AG08395 (cell line): ENCODE results near the gene TCF4.

Source experiments
- DNase-seq: peaks from one replicate; pipeline ENCODE4 v3.0.0; 2012; ENCODE audit warnings: mixed read lengths, low spot score

TCF4 gene

DNA sequence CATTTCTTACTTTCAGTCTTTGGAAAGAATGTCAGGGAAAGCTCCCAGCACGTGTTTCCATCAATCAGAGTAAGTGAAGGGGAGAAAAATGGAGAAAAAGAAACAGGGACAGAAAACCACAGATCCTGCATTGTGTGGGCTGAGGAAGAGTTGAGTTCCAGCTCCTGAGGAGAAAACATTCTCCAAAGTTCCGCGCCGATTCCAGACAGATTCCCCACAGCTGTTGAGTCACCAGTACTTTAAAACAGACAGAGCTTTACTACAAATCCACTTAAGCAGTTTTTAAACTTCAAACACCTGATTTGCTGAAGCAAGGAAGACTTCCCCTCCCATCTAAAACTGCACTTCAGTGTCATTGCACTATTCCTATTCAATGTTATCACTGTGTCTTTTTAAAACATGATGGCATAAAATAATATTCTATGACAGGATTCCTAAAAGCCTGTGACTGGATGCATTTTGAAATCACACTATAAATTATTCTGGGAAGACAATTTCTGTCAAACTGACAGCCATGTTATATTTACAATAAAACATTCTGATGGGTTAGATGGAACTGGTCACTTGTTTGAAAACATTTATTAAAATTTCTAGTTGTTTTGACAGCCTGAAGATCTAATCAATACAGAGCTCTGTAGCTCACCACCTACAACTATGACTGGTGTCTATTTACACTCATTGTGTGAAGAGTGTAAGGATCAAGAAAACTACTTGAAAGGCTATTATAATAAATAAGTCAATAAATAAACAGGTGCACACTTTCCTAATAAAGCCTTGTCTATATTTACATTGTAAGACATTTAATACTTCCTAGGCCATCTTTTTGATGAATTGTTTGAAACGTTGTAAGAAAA lies 40.9 kb downstream of the TCF4 start:
- peak; percentile 58 for DNase-seq

DNA sequence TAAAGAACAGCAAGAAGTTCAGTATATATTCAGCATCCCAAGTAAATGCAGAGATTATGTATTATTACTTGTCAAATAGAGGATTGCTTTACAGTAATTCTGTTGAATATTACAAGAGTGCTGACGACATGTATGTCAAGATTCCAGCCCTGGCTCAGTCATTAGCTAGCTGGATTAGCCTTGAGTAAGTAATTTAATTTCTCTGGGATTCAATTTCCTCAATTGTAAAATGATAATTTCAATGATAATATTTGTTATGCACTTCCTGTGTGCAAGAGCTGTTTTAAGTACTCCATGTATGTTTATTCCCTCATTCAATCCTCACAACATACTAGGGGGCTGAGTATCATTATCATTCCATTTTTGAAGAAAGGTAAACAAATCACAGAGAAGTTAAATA lies 44.0 kb downstream of the TCF4 start:
- no peak for DNase-seq

DNA sequence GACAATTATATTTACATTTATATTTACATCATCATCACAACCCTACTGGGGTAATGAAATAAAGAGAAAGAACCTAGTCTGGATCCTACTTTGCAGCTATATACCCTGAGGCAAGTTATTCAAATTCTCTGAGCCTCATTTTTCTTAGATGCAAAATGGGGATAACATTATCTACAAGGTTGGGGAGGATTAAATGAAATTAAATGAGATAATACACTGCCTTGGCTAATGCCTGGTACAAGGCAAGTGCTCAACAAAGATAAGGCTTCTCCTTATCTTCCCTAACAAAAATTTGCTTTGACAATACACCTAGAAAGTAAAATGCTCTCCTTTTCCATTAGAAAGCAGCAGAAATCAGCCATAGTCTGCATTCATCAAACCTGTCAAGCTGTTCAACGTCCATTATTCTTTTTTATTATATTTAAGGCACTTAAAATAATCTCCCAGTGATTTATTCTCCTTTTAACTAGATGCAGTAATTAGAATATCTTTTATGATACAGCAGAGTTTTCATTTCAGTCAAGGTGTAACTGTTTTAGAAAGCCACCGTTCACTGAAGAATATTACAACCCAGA lies 44.8 kb downstream of the TCF4 start:
- DNase-seq = no peak

DNA sequence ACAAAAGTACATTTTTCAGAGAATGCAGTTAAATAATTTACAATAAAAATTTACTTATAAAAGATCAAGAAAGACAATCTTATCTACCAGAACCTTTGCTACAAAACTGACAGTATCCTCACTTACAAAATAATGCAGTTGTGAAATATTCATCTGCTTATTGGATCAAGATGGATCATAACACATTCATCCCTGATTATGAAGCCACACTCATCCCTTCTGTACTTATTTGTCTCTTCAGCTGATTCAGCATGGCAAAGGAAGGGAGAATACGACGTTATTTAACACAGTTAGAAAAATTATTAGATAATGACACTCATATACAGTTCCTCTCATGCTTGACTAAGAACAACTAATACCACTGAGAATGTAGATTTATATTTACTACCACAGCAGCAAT lies 46.4 kb downstream of the TCF4 start:
- no peak for DNase-seq

DNA sequence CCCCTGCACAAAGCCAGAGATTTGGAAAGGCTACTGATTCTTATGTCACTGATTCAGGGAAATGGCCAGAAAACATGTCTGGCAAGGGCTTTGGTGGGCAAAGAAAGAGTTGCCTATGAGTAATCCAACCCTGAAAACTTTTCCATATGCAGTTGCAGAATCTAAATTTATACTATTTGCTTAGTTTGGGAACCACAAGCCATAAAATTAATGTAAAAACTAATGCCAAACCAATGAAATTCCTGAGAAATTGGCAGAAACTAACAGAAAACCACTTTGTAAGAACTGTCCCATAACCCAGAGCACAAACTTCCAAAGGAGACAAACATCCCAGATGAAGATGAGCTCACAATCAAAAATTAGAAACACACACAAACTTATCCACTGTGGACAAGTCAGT lies 48.8 kb downstream of the TCF4 start:
- DNase-seq = peak; percentile 45

DNA sequence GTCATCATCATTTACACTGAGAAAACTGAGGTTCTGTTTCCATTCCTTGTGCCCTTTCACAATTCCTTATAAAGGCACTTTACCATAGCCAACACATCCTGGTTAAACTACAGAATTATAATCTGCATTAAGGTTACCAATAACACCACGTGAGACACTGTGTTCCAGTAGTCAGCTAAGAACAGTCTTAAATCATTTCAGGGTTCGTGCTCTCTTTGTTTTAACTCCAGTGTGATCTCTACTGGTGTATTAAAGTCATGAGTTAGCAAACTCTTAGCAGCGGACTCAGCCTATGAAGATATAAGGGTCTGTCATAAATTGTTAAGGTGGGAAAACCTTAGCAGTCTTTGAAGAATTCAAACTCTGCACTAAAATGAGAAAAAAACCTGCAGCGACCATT lies 53.0 kb downstream of the TCF4 start:
- no peak for DNase-seq

DNA sequence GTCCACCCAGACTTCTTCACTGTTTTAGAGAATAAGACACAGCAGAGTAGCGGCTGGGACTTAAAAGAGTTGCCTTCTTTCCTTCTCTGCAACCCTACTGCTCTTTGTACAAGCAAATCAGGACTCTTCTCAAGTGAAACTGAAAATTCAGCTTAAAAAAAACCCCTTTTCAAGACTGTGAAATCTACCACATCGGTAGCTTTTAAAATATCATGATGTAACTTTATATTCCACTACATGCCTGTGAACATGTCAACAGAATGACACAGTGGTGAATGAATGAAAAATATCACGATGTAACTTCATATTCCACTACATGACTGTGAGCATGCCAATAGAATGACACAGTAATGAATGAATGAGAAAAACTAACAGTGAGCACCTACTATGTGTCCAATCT lies 53.4 kb downstream of the TCF4 start:
- DNase-seq = peak; percentile 10

DNA sequence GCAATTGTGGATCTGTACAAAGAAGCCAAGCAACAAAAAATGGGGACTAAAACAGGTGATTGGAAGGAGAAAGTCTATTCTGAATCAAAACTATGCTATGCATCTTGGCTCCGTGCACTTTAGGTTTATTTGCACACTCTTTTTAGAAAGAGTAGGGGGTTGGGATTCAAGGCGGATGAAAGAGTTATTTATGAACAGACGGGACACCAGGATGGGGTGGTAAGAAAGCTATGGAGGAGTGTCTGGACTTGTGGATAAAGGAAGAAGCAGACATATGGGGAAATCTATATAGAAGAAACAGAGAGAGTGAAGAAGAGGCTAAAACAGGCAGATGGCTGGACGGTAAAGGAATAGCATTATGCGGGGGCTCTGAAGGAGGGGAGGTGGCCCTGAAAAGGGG lies 57.8 kb downstream of the TCF4 start:
- no peak for DNase-seq

DNA sequence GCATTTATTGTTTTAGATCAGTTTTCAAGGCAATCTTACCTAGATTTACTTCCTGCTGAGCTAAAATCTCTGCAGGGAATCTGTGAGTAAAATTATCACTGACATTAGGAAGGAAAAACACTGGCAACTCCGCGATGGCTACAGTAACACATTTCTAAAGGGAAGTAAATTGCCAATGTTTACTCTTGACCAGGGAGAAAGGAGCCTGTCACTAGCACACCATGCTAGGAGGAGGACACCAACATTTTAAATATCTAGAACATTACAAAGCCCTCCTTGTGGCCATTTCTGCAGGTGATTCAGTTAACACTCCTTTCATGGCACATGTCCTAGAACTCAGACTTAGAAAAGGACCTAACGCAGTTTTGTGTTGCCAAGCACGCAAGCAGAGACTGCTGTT lies 58.4 kb downstream of the TCF4 start:
- no peak for DNase-seq

DNA sequence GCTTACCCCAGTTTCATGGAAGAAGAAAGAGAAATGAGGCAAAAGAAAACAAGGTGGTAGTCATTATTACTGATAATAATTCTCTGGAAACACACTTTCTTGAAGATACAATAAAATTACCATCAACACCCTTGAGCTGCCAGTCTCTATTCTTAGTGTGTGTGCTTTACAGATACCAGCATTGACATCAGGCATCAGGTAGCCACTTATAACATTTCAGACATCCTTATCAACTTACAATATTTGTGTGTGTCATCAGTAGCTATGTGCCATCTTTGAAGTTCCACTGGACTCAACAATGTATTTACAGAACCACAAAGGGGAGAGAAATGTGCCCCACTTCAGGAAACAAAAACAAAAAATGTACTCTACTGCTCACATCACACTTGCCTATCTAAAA lies 62.1 kb downstream of the TCF4 start:
- no peak for DNase-seq

DNA sequence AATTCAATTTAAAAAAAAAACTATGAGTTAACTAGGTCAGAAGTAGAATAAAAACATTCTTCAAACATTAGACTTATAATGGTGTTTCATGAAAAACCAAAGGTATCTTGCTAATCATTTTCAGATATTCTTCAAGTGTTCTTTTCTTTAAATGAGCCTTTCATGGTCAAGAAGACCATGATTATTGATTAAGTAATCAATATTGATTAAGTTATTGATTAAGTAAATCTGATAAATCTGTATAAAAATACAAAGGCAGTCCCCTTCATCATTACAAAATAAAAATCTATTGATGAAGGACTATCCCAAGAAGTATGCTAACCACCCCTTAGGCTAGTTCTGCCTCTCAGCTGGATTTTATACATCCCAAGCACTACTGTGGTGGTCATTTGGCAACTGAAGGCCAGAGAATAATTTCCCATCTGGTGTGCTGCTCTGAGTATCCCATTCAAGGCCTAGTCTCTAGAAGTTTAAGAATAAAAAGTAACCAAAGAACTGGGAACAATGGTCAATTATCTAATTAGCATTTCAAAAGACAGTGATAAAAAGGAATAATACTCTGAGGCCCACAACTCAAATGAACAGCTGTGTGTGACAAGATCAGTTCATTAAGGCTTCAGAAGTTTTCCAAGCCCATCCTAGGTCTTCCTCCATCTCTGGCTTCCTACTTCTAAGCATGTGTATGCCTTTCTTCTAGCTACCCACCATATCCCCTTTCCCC lies 63.5 kb downstream of the TCF4 start:
- DNase-seq = no peak

DNA sequence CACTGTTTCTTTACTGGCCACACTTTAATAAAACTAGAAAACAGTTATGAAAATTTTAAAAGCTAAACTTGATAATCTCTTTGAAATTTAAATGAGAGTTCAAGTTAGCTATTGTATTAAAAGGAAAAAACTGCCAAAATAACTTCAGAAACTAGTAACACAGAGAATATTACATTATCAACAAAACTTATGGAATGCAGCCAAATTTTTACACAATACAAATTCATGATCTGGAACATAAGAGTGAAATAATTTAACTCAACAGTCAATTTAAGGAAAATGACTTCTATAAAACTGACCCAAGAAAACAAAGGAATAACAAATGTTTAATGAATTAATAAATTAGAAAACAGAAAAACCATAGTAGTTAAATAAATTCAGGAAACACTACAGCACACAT lies 65.0 kb downstream of the TCF4 start:
- DNase-seq = no peak

DNA sequence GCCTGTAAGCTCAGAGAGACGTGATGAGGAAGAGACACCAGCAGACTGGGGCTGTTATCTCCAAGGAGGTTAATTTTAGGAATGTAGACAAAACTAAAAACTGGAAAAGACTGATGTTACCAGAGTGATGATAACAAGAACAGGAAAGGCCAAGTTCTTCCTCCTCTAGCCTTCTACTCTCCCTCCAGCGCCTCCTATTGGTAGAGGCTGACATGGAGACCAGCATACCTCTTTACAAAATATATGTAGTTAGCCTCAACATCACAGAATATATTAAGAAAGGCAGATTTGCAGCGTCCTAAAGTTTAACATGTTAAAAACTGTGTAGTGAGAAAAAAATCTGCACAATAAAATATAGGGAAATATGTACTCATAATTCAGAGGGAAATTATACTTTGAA lies 66.0 kb downstream of the TCF4 start:
- no peak for DNase-seq

DNA sequence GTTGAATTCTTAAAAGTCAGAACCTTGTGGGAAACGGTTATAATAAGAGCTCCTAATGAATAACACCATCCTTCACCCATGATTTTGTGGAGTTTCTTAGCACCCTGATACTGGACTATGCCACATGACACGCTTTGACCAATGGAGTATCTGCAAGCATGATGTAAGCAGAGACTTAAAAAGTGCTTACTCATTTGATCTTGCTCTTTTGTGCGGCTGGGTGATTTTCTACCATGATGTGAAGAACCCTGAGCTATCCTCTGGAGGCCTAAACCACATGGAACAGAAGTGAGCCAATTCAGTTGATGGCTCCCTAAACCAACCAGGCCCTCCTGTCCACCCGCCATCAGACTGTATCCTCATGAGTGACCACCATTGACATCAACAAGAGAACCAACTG lies 70.9 kb downstream of the TCF4 start:
- no peak for DNase-seq

DNA sequence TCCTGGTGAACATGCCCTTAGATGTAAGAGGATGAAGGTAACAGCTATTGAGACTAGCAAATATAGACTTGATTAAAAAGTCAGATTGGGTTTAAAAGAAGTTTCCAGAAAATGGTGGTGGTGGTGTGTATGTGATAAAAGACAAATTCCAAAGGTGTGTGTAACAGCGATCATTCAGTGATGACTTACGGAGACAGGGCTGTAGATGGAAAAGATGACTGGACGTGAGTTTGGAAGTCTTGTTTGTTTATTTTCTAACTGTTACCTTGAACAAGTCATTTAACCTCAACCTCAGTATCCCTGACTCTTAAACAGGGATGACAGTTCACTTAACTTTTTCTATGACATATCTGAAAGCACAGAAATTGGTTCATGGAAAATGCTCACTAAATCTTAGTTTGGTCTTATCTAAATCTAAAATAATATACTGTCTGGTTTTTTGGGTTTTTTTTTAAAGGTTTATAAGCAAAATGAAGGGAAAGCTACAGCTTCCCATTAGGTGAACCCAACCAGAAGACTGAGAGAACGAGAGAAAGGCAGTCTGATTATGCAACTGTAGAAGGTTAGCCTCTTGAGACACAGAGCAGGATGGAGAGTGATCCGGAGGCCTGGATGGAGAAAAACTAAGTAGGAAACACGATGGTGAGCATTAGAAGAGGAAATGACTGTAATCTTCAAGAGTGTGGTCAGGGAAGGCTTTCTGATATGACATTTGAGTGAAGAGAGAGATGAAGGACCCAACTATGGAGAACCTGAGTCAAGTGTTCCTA lies 71.9 kb downstream of the TCF4 start:
- DNase-seq = peak; percentile 9

DNA sequence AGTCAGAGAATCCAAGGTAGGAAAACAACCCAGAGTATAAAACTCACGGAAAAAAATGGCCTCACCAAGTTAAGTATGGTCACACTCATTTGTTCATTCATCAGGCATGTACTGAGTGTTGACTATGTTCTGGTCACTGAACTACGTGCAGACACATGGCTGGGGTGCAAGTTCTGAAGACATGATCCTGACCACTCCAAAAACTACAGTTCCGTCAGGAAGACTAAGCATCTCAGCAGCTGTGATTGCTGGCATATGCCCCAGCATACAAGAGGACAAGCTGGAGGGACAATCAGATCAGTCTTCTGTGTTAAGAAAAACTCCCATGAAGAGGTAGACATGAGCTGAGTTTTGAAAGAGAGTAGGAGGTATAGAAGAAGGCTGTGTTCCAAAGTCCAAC lies 72.8 kb downstream of the TCF4 start:
- DNase-seq = no peak

DNA sequence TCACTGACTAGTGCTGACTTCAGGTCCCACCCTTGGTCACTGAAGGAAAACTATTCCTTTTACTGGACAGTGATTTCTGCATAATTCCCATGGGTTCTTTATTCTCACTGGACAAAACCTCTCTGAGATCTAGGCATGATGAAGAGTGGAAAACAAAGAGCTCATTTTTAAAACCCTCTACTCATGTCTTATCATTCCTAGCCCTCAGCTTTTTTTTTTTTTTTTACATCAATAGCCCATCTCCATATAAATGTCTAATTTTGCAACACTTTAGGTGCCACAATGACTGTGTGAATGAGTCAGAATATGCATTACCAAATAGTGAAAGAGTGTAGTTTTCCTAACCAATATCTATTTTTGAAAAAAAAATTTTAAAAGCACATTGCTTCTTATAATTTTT lies 74.8 kb downstream of the TCF4 start:
- DNase-seq = no peak

DNA sequence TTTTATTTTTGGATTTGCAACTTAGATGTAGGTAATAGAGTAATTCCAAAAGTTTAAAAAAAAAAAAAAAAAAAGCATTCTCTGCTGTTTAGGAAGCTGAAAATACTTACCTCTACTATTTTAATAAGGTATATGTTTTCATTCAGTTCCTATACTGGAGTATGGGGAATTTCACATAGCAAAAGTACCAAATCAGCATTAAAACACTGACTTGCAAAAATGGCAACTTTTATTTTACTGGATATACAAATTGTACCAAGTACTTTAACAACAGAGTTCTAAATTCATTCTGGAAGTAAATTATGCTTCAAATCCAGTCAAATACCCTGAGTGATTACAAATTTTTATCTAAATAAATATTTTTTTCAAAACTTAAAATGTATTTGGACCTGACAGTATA lies 76.7 kb downstream of the TCF4 start:
- DNase-seq = no peak

DNA sequence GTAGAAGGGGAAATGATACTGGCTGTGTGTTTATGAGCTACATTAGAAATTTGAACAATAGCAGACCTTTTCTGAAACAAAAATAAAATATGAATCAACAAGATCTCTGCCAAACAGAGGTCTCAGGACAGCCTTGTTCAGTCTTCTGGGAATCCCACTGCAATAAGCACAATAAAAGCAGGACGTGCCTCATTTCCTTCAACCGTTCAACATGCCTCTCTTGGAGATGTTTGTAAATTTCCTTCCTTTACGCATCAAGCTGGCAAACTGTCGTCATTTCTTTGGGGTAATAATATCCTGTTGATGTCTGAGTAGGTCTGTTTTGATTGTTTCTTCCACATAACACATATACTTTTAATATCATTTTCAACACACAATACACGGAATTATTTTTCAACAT lies 77.2 kb downstream of the TCF4 start:
- no peak for DNase-seq

DNA sequence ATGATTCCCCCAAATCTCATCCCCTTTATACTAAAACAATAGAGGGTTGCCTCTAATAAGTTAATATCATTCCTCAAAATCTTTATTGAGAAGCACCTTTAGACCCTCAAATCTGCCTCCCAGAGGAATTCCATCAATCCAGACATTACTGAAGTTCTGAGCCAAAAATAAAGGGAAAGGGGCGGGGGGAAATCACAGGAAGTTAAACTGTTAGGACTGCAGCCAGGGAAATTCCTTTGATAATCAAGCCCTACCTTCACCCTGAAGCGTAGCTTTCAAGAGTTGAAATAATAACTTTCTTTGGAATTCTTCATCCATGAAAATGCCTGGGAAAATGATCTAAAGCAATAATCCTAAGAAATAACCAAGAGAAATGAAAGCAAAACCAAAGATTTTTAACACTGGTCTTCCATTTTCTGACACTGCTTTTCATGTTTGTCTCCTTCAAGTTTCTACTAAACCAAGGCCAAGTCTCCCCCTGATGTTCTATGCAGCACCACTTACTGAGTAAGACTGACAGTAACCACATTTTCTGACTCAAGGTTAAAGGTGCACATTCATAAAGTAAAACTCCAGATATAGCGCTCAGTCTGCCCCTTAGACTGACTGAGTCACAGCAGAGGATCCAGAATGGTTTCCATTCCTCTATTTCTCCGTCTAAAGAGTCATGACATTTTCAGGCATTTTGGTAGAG lies 78.2 kb downstream of the TCF4 start:
- DNase-seq = peak; percentile 40

DNA sequence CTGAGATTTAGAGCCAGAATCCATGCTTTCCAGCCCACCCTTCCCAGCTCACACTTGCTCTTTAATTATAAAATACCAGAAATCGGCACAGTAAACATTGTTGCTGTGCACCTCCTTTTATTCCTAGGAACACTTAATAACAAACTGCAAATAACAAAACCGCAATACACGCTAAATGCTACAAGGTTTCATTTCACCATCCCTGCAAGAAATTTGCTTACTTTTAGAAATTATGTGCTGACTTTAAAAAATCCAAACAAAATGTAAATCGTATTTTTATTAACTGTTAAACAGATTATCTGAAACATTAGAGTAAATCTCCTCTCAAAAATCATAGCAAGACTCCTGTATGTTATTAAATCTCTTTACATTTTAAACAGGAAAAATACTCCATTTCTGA lies 79.3 kb downstream of the TCF4 start:
- DNase-seq = no peak

DNA sequence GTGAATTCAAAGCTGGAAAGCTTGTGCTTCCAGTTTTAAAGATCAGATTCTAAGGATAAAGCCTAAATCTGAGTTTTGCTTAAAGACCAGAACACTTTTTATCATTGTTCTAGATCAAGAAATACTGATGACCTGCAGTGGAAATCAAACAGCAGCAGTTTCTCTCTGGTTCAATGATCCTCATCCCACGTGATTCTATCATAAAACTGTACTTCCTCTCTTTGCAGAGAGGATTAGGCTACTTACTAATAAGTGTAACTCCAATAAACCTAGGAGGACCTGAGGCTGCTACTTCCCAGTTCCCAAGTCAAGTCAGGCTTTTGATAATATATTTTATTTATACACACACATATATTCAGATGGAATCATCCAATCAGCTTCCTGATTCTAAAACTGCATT lies 81.9 kb downstream of the TCF4 start:
- no peak for DNase-seq
